ENCODE data around the gene GPR85.

Gene GPR85

GRCh38 chr7:113086431-113086888, at the start of gene GPR85:
Gene GPR85 (minus strand): TSS chr7:113086827. CDS start chr7:113084721, 2,106 bp downstream.
- peak; percentile 55 for DNase-seq

- no peak for DNase-seq
Observed at GRCh38 chr7:113134025-113134424, 47.4 kb upstream of the GPR85 start.

GRCh38 chr7:113131367-113131766, 44.7 kb upstream of the GPR85 start:
- DNase-seq, result no peak

DNA sequence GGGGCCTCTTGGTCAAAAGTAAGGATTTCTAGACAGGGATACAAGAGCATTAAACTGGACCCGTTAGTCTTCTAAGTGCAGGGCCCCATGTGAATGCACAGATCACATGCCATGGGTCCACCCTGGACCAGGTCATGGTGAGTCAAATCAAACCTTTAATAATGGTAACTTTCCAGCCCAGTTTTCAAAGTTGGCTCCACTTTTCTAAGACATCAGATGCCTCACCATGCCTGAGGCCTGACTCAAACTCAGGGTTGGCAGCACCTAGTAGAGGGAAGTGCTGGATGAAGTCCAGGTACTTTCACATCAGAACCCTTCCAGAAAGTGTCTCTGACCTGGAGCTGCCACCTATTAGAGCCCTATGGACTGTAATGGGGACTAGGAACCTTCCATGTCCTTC, 41.4 kb upstream of the GPR85 start:
- no peak for DNase-seq

DNA sequence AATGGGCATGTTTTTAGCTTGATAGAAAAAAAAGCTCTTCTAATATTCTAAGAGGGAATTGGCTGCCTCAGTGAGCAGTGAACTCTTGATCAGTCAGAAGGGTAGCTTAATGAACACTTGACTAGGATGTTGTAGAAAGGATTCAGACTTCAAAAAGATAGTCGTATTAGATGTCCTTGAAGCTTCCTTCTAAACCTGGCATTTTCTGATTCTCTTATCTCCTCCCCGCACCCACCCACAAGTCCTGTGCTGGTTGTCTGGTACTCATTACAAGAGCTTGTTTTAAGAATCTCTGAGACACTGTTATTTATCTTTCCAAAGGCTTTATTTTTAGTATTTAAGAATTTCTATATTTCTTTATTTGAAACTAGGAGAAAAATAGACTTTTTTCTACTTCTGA, 39.1 kb upstream of the GPR85 start:
- DNase-seq, result no peak

DNA sequence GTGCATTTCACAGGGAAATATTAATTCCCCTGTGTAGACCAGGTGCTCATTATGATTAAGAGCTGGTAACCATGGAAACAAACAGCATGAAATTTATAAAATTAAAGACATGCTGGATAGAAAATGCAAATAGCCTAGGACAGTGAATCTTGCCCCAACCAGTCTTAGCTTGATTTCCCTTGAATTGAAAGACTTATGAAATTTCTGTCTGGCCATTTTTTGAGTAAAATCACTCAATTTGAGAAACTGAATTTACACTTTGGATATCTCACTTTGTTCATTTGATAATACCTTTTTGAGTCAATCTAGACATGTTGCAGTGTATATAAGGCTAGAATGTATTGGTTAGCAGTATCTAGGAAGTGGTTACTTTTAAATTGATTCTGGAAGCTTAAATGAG, 36.1 kb upstream of the GPR85 start:
- DNase-seq, result peak; percentile 82

- peak; percentile 23 for DNase-seq
Observed at GRCh38 chr7:113120647-113121046, 34.0 kb upstream of the GPR85 start.

GRCh38 chr7:113119429-113119828, 32.8 kb upstream of the GPR85 start:
- DNase-seq, result no peak

- DNase-seq, result peak; percentile 94
Observed at GRCh38 chr7:113118074-113118959, 31.7 kb upstream of the GPR85 start, which contains the start of gene SMIM30. Gene SMIM30 (minus strand): TSS chr7:113118554. CDS start chr7:113117578, 976 bp downstream.

DNA sequence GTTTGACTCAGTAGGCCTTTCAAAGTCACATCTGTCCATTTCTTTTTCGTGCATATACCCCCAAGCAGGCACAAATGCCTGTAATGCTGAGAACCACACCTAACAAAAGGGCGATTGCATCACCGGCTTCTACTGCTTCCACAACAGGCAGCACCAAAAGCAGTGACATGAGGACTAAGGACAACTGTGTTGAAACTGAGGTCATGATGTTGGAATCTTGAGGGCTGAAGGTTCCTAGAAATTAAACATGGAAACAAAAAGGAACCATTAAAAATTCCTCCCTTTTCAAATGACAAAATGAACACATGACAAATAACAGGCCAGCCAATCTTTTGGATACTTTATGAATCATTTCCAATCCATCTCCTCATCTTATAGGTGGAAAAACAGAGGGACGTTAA, 30.7 kb upstream of the GPR85 start:
- peak; percentile 75 for DNase-seq

GRCh38 chr7:113113912-113114311, 27.3 kb upstream of the GPR85 start:
- DNase-seq, result peak; percentile 39

DNA sequence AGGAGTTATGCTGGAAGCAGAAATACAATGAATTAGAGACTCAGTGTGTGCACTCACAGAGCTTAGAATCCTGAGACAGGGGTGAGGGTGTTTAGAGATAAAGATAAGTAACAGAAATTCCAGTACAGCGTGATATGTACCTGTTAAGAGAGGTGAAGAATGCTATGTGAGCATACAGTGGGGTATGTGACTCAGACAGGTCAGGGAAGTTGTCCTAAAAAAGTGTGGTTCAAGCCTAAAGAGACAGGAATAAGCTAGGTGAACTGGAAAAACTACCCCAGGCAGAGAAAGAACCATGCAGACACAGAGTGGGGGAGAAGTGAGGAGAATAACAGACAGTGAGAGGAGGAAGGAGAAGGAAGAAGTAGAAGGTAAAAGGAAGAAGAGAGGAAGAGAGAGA, 23.1 kb upstream of the GPR85 start:
- DNase-seq, result no peak

GRCh38 chr7:113100121-113100603, 13.5 kb upstream of the GPR85 start:
- no peak for DNase-seq

DNA sequence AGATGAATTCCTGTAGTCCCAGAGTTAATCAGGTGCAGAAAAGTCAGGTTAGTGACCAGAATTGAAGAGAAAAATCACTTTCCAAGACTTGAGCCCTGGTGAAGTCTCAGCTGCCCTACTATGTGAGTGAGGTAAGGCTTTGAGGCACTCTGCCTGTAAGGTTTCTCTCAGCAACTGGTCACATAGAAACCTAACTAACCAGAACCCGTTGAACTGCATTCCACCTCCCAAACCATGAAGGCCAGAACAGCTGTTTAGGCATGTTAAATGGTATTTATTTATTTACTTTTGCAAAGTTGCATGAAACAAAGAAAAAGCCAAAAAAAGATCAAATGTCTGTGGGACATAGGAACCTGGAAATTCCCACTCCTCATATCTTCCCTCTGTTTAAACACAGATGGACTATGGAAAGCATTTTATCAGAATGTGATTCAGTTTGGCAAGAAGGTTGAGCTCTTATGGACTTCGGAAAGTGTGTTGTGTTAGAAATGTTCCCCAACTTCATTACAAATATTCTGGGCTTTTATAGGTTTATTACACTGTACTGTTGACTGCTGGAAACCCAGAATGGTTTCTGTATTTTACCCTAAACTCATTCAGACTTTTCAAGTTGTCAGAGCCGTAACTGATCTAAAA, 12.8 kb upstream of the GPR85 start:
- DNase-seq, result no peak

DNA sequence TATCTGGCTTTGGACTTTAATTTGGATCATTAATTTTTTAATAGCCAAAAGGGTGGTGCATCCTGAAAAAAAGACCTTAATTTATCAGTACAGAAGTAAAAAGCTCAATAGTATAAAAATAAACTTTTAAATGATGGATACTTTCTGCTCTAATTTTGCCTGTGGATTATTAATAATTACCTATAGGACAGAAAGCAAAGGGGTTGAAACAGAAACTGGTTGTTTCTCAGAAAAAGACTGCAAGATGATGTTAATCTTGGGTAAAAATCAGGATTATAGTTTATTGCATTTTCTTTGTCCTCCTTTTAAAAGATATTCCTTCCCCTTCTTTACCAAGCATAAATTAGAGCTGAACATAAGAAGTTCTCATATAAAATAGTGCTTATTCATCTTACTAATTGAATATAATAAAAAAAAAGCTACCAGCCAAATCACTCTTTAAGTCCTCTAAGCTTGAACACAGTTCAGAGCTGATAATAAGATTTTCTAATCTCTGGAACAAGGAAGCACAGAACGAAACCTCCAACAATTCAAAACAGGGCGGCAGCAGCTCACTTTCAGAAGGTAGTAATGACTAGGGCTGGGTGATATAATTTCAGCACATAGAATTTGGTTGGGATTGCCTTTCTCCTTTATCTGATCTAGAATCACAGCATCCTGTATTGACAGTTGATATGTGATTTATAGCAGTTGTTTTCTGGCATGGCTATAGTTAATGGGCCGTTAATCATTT, 8.1 kb upstream of the GPR85 start:
- DNase-seq, result no peak

DNA sequence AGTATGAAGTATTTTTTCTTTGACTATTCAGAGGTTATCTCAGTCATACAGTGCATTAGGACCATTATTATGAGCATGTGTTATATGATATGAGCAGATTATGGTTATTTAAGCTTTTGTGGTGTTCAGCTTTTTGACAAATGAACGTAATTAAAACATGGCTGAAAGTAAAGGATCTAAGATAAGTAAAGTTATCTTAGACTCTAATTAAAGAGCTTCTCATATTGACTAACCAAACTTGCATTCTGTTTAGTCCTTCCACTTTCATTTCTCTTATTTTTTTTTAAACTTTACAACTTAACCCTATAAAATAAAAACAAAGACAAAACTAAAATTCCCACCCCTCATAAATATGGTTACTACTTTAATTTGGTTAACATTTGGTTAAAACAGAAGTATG, 6.9 kb upstream of the GPR85 start:
- DNase-seq, result no peak

DNA sequence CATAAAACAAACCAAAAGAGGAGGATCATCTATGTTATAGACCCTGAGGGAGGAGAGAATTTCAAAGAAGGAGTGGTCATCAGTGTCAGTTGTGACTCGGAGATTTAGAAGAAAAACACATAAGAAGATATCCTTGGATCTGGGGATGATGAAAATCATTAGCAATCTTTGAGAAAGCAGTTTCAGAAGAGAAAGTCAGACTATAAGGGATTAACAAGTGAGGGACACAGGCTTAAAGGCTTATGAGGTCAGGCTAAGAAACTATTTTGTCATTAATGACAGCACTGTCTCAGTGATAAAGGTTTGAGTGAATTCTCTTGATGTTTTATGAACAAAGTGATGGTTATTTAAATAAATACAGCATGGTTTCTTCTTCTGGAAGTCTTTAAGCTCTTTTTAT, 6.1 kb upstream of the GPR85 start:
- no peak for DNase-seq

DNA sequence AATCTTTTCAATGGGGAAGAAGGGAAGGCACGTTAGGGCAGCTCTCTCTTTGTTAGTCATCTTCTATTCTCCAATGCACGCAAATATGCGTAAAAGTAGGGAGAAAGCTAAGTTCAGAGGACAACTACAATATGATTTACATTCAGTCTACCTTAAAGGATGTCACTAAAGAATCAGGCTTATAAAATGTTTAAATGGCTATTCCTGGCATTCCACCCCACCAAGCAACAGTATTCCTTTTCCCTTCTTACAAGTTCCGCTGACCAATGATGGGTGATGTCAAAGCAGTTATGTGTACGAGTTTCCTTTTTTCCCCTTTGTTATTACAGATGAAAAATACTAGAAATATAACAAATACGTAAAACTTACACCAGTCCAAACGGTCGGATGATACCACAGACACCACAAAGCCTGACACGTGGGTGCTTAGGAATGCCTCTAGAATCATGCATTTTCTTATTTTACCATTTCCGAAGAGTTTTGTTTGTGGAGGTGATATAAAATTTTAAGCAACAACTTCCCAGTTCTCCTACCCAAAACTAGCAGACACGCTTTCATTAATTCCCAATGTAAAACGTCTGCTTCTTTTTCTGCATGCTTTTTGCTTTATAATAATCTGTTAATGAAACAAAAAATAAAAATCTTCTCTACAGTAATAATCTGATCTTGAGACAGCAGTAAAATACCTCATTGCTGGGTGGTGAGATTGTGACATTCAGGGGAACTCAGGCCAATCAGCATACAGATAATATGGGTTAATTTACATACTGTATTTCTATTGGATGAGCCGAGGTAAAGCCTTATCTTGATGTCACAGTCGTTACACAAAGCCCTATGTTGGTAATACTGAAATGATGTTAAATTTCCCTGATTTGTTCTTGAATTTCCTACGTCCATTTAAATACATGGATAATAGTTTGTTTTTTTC, 708 bp upstream of the GPR85 start:
- DNase-seq, result no peak

- no peak for DNase-seq
Observed at GRCh38 chr7:113085781-113086390, 741 bp downstream of the GPR85 start.

- no peak for DNase-seq
Observed at GRCh38 chr7:113084496-113085172, 2.0 kb downstream of the GPR85 start.

Measured in activated CD4-positive, alpha-beta T cell treated with anti-CD3 and anti-CD28 coated beads, Interleukin-10, Interleukin-2, amounts not matched to agents 100 ng/mL and 50 ng/mL, durations not matched to agents 16 hours and 8 hours (primary cell).